SK-N-SH treated with all-trans-retinoic acid at 6 μM for 48 hours (cell line): ENCODE measurements around the gene NFYB.

Experiments
- ATAC-seq: fragments of 200-7000 bp; cut with Tn5 transposase; 3 replicates; pipeline ENCODE4 v1.9.1; 2020; ENCODE audit warnings: mild to moderate bottlenecking, moderate library complexity
- ARNTL ChIP-seq: fragments of 450-650 bp; formaldehyde crosslinking; IDR thresholded peaks from 2 replicates; pipeline ENCODE4 v1.5.0; 2020; ENCODE audit warnings: low read depth, mild to moderate bottlenecking, moderate library complexity, borderline replicate concordance
- BACH2 ChIP-seq: fragments of 250-450 bp; sonication (Bioruptor Pico); IDR thresholded peaks from 2 replicates; pipeline ENCODE4 v1.9.0; 2021; ENCODE audit warnings: mild to moderate bottlenecking, borderline replicate concordance
- CSDC2 ChIP-seq: fragments of 250-450 bp; sonication (Bioruptor Pico); IDR thresholded peaks from 2 replicates; pipeline ENCODE4 v1.5.0; 2020; ENCODE audit warnings: mild to moderate bottlenecking, moderate library complexity
- ESRRG ChIP-seq: fragments of 250-450 bp; sonication (Bioruptor Pico); IDR thresholded peaks from 2 replicates; pipeline ENCODE4 v1.6.1; 2021; ENCODE audit warnings: mild to moderate bottlenecking
- GLIS3 ChIP-seq: fragments of 250-450 bp; sonication (Bioruptor Pico); IDR thresholded peaks from 2 replicates; pipeline ENCODE4 v1.5.0; 2020; ENCODE audit warnings: mild to moderate bottlenecking, moderate library complexity
- ISL1 ChIP-seq: fragments of 250-450 bp; sonication (Bioruptor Pico); IDR thresholded peaks from 2 replicates; pipeline ENCODE4 v2.1.2; 2022; ENCODE audit warnings: mild to moderate bottlenecking, moderate library complexity
- PPARA ChIP-seq: fragments of 250-450 bp; sonication (Bioruptor Pico); IDR thresholded peaks from 2 replicates; pipeline ENCODE4 v1.5.0; 2020; ENCODE audit warnings: mild to moderate bottlenecking, borderline replicate concordance
- SNAI2 ChIP-seq: fragments of 250-450 bp; sonication (Bioruptor Pico); IDR thresholded peaks from 2 replicates; pipeline ENCODE4 v1.5.0; 2020; ENCODE audit warnings: mild to moderate bottlenecking, moderate library complexity
- TCF4 ChIP-seq: fragments of 250-450 bp; sonication (Bioruptor Pico); IDR thresholded peaks from 2 replicates; pipeline ENCODE4 v1.8.0; 2021; ENCODE audit warnings: mild to moderate bottlenecking, moderate library complexity, borderline replicate concordance
- TOX ChIP-seq: fragments of 250-450 bp; sonication (Bioruptor Pico); IDR thresholded peaks from 2 replicates; pipeline ENCODE4 v1.8.0; 2021; ENCODE audit warnings: mild to moderate bottlenecking, moderate library complexity, borderline replicate concordance
- ZC3H10 ChIP-seq: fragments of 250-450 bp; sonication (Bioruptor Pico); IDR thresholded peaks from 2 replicates; pipeline ENCODE4 v1.5.1; 2021; ENCODE audit warnings: mild to moderate bottlenecking, moderate library complexity
- ZFP3 ChIP-seq: fragments of 250-450 bp; sonication (Bioruptor Pico); IDR thresholded peaks from 2 replicates; pipeline ENCODE4 v1.5.0; 2020; ENCODE audit warnings: mild to moderate bottlenecking, moderate library complexity
- ZFP30 ChIP-seq: fragments of 450-650 bp; formaldehyde crosslinking; IDR thresholded peaks from 2 replicates; pipeline ENCODE4 v1.5.0; 2022; ENCODE audit warnings: mild to moderate bottlenecking, moderate library complexity
- ZNF565 ChIP-seq: fragments of 450-650 bp; formaldehyde crosslinking; conservative IDR thresholded peaks from 2 replicates; pipeline ENCODE4 v1.5.0; 2020; ENCODE audit warnings: low read depth, mild to moderate bottlenecking, moderate library complexity
- ZNF70 ChIP-seq: fragments of 450-650 bp; formaldehyde crosslinking; IDR thresholded peaks from 2 replicates; pipeline ENCODE4 v1.5.0; 2020; ENCODE audit warnings: mild to moderate bottlenecking, moderate library complexity
- ZNF8 ChIP-seq: fragments of 450-650 bp; formaldehyde crosslinking; IDR thresholded peaks from 2 replicates; pipeline ENCODE4 v1.5.0; 2020; ENCODE audit warnings: mild to moderate bottlenecking, moderate library complexity
- TF ChIP-seq, protein P1 (sequence below): fragments of 250-450 bp; sonication (Bioruptor Pico); IDR thresholded peaks from 2 replicates; pipeline ENCODE4 v1.5.1; 2021; ENCODE audit warnings: mild to moderate bottlenecking, moderate library complexity
- TF ChIP-seq, protein P2 (sequence below): fragments of 250-450 bp; sonication (Bioruptor Pico); IDR thresholded peaks from 2 replicates; pipeline ENCODE4 v1.8.0; 2021; ENCODE audit warnings: low read depth, mild to moderate bottlenecking, moderate library complexity, borderline replicate concordance
- TF ChIP-seq, protein P3 (sequence below): fragments of 250-450 bp; sonication (Bioruptor Pico); IDR thresholded peaks from 2 replicates; pipeline ENCODE4 v1.5.1; 2020; ENCODE audit warnings: low read depth, mild to moderate bottlenecking, moderate library complexity
- TF ChIP-seq, protein P4 (sequence below): fragments of 250-450 bp; sonication (Bioruptor Pico); IDR thresholded peaks from 2 replicates; pipeline ENCODE4 v1.8.0; 2020; ENCODE audit warnings: mild to moderate bottlenecking, moderate library complexity, borderline replicate concordance
- TF ChIP-seq, protein P5 (sequence below): fragments of 250-450 bp; sonication (Bioruptor Pico); IDR thresholded peaks from 2 replicates; pipeline ENCODE4 v1.5.0; 2020; ENCODE audit warnings: mild to moderate bottlenecking, moderate library complexity

NFYB gene

DNA sequence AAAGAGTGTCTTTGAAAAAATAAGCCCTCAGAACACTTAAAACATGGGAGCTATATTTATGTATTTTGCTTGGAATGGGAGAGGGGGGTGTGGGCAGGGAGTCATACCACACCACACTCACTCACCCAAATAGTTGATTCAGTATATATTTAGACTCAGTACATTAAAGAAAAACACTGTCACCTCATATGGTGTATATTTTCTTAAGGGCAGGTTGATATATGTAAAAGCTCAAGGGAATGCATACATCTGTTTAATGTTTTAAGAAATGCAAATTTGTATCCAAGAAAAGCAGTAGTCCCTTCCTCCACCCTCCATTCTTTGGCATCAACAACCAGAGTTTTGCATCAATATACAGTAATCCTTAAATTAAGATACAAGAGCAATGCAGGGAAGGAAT is 1.4 kb downstream of the NFYB start:
- TF ChIP-seq SNAI2 (CRISPR knock-in tag) (no peak), TOX (no peak), ZNF70 (no peak), ESRRG (no peak), PPARA (CRISPR knock-in tag) (no peak), ARNTL (CRISPR knock-in tag) (no peak), ZFP30 (CRISPR knock-in tag) (no peak), BACH2 (CRISPR knock-in tag) (no peak), ZC3H10 (CRISPR knock-in tag) (no peak)
- TF ChIP-seq, protein P1, sequence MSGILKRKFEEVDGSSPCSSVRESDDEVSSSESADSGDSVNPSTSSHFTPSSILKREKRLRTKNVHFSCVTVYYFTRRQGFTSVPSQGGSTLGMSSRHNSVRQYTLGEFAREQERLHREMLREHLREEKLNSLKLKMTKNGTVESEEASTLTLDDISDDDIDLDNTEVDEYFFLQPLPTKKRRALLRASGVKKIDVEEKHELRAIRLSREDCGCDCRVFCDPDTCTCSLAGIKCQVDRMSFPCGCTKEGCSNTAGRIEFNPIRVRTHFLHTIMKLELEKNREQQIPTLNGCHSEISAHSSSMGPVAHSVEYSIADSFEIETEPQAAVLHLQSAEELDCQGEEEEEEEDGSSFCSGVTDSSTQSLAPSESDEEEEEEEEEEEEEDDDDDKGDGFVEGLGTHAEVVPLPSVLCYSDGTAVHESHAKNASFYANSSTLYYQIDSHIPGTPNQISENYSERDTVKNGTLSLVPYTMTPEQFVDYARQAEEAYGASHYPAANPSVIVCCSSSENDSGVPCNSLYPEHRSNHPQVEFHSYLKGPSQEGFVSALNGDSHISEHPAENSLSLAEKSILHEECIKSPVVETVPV (CRISPR knock-in tag), result no peak
- TF ChIP-seq, protein P2, sequence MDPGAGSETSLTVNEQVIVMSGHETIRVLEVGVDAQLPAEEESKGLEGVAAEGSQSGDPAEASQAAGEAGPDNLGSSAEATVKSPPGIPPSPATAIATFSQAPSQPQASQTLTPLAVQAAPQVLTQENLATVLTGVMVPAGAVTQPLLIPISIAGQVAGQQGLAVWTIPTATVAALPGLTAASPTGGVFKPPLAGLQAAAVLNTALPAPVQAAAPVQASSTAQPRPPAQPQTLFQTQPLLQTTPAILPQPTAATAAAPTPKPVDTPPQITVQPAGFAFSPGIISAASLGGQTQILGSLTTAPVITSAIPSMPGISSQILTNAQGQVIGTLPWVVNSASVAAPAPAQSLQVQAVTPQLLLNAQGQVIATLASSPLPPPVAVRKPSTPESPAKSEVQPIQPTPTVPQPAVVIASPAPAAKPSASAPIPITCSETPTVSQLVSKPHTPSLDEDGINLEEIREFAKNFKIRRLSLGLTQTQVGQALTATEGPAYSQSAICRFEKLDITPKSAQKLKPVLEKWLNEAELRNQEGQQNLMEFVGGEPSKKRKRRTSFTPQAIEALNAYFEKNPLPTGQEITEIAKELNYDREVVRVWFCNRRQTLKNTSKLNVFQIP (CRISPR knock-in tag), result no peak
- TF ChIP-seq, protein P3, sequence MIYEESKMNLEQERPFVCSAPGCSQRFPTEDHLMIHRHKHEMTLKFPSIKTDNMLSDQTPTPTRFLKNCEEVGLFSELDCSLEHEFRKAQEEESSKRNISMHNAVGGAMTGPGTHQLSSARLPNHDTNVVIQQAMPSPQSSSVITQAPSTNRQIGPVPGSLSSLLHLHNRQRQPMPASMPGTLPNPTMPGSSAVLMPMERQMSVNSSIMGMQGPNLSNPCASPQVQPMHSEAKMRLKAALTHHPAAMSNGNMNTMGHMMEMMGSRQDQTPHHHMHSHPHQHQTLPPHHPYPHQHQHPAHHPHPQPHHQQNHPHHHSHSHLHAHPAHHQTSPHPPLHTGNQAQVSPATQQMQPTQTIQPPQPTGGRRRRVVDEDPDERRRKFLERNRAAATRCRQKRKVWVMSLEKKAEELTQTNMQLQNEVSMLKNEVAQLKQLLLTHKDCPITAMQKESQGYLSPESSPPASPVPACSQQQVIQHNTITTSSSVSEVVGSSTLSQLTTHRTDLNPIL (CRISPR knock-in tag), result no peak
- ATAC-seq, result no peak

DNA sequence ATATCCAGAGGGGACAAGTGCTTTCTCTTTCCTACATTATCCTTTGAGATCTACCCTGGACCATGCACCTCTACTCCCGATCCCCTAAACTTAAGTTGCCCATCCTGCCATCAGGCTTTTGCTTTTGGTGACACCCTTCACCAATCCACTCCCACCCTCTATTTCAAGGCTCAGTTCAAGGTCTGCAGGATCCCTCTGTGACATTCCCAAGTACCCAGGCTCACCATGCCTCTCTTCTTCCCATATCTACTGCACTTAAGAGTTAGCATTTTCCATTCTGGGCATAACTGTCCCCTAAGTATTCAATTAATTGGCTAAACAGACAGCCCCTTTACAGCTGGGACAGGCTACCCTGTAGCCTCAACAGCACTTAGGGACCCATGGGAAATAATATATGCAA is 3.1 kb downstream of the NFYB start:
- ATAC-seq, result no peak
- TF ChIP-seq TCF4 (CRISPR knock-in tag) (no peak), ARNTL (CRISPR knock-in tag) (no peak), ZC3H10 (CRISPR knock-in tag) (no peak), ZNF8 (CRISPR knock-in tag) (no peak), CSDC2 (CRISPR knock-in tag) (no peak), ESRRG (no peak), PPARA (CRISPR knock-in tag) (no peak), ZNF565 (CRISPR knock-in tag) (no peak), ZFP30 (CRISPR knock-in tag) (no peak), ISL1 (CRISPR knock-in tag) (no peak)
- TF ChIP-seq, protein P1 (CRISPR knock-in tag), result no peak
- TF ChIP-seq, protein P3 (CRISPR knock-in tag), result no peak

DNA sequence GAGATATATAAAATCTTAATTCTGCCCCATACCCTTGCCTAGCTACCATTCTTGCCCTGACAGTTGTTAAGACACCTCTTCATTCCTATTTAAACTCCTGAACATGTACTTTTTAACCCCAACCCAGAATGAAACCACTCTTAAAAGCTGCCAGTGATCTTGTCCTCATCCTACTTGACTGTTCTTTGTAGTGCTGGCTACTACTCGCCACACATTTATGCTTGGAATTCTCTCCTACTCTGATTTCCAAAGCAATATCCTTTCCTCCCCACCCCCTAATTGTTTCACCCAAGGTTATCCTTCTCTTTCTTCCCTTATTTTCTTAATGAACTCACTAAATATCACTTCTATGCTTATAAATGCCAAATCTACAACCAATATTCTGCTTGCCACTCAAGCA is 4.1 kb downstream of the NFYB start:
- ATAC-seq, result no peak
- TF ChIP-seq SNAI2 (CRISPR knock-in tag) (no peak), ZFP3 (CRISPR knock-in tag) (no peak), ESRRG (no peak), TCF4 (CRISPR knock-in tag) (no peak), GLIS3 (CRISPR knock-in tag) (no peak), ARNTL (CRISPR knock-in tag) (no peak), ISL1 (CRISPR knock-in tag) (no peak), BACH2 (CRISPR knock-in tag) (no peak), PPARA (CRISPR knock-in tag) (no peak), ZC3H10 (CRISPR knock-in tag) (no peak), ZNF8 (CRISPR knock-in tag) (no peak), ZNF70 (no peak)
- TF ChIP-seq, protein P4, sequence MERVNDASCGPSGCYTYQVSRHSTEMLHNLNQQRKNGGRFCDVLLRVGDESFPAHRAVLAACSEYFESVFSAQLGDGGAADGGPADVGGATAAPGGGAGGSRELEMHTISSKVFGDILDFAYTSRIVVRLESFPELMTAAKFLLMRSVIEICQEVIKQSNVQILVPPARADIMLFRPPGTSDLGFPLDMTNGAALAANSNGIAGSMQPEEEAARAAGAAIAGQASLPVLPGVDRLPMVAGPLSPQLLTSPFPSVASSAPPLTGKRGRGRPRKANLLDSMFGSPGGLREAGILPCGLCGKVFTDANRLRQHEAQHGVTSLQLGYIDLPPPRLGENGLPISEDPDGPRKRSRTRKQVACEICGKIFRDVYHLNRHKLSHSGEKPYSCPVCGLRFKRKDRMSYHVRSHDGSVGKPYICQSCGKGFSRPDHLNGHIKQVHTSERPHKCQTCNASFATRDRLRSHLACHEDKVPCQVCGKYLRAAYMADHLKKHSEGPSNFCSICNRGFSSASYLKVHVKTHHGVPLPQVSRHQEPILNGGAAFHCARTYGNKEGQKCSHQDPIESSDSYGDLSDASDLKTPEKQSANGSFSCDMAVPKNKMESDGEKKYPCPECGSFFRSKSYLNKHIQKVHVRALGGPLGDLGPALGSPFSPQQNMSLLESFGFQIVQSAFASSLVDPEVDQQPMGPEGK (CRISPR knock-in tag), result no peak
- TF ChIP-seq, protein P3 (CRISPR knock-in tag), result no peak
- TF ChIP-seq, protein P5, sequence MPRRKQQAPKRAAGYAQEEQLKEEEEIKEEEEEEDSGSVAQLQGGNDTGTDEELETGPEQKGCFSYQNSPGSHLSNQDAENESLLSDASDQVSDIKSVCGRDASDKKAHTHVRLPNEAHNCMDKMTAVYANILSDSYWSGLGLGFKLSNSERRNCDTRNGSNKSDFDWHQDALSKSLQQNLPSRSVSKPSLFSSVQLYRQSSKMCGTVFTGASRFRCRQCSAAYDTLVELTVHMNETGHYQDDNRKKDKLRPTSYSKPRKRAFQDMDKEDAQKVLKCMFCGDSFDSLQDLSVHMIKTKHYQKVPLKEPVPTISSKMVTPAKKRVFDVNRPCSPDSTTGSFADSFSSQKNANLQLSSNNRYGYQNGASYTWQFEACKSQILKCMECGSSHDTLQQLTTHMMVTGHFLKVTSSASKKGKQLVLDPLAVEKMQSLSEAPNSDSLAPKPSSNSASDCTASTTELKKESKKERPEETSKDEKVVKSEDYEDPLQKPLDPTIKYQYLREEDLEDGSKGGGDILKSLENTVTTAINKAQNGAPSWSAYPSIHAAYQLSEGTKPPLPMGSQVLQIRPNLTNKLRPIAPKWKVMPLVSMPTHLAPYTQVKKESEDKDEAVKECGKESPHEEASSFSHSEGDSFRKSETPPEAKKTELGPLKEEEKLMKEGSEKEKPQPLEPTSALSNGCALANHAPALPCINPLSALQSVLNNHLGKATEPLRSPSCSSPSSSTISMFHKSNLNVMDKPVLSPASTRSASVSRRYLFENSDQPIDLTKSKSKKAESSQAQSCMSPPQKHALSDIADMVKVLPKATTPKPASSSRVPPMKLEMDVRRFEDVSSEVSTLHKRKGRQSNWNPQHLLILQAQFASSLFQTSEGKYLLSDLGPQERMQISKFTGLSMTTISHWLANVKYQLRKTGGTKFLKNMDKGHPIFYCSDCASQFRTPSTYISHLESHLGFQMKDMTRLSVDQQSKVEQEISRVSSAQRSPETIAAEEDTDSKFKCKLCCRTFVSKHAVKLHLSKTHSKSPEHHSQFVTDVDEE, result no peak
- TF ChIP-seq, protein P1 (CRISPR knock-in tag), result no peak
